HG02884 (cell line): Measurements from ENCODE around the gene PLXNB2.

Experiments used
- ATAC-seq: cut with Tn5 transposase; IDR thresholded peaks from one replicate; pipeline ENCODE4 v1.9.1; 2021; ENCODE audit warnings: mild to moderate bottlenecking, moderate library complexity; ENCODE audit not compliant: unreplicated experiment

PLXNB2 gene

DNA sequence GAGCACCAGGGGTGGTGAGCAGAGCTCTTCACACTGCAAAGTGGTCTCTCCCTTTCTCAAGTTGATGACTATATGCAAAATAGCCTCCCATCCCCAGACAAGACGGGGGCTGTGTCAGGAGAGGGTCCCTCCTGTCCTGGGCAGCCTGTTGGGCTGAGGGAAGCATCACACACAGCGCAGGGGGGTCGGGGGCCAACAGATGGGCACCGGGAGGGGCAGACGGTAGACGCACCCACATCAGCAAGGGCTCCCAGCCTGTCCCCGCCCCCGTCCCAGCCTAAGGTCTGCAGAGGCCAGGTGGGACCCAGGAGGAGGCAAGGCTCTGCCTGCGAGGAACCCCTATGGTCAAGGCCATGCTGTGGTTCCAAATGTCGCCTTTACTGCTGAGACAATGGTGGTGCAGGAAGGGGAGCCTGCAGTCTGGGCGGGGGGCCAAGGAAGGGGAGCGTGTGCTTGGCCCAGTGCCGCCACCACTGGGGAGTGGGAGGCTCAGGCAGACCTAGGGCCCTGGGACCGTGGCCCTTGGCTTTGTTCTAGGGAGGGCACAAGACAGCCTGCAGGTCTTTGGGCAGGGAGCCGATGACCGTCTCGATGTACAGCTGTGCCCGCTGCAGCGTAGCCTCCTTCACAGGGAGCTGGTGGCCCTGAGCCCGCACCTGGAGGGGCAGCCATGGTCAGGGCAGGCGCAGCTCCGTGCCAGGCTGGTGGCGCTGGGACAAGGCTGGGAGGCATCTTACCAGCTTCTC is 4.3 kb upstream of the PLXNB2 start:
- ATAC-seq: no peak

DNA sequence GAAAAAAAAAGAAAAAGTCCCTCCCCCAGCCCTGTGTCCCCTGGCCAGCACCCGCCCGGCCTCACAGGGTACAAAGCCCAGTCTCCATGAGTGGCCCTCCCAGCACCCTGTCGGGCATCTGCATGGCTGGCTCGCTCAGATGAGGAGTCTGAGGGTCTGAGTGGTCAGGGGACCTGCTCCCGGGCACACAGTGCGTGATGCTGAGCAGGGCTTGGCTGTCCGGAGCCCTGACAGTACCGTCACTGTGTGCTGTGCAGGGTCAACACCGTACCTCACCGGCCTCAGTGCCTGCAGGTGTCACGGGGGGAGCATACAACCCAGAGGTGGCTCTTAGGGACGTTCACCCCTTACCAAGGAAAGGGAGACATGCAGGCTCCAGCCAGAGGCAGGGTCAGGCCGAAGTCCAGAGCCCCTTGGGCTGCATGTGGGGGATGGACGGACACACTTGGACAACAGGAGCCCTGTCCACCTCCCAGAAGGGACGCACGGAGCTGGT is 3.6 kb upstream of the PLXNB2 start:
- no peak for ATAC-seq

DNA sequence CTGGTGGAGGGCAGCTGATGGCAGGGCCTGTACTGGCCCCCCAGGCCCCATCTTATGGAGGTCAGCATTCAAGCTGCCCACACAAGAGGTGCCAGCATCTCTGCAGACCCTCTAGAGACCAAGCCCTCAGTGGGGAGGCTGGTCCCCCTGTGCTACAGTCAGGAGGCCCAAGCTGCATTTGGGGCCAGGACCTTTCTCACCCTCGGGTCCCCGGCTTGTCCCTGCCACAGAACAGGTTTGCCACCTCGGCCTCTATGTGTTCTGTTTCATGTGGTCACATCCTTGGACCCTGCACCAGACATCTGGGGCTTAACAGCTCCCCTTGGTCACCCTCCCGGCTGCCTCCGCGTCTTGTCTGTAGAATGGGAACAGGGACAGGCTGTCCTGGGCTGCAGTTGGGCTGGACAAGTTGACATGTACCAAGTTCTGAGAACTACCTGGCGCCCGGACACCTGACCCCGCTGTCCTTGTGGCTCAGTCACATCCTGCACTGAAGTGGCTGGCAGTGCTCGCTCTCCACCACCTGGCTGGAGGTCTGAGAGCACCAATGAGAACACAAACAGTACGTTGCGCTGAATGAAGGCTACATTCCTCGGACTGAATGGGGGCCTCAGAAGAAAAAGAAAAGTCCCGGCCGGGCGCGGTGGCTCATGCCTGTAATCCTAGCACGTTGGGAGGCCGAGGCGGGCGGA is 2.7 kb upstream of the PLXNB2 start:
- ATAC-seq: no peak

DNA sequence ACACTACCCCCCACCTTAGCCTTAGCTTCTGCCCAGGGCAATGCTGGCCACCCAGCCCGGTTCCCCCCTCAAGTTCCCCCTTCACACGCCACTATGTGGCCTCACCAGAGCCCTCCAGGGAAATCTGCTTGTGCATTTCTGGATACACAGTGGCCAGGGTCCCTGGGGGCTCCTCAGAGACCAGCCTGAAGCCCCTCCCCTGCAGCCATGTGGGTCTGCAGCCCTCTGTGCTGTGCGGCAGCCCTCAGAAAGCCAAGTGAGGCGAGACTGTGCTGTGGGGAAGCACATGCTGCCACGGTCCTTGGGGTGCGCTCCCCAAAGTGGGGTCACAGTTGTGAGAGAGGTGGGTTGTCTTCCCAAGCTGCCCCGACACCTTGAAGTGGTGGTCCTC is 2.1 kb upstream of the PLXNB2 start:
- ATAC-seq: no peak

DNA sequence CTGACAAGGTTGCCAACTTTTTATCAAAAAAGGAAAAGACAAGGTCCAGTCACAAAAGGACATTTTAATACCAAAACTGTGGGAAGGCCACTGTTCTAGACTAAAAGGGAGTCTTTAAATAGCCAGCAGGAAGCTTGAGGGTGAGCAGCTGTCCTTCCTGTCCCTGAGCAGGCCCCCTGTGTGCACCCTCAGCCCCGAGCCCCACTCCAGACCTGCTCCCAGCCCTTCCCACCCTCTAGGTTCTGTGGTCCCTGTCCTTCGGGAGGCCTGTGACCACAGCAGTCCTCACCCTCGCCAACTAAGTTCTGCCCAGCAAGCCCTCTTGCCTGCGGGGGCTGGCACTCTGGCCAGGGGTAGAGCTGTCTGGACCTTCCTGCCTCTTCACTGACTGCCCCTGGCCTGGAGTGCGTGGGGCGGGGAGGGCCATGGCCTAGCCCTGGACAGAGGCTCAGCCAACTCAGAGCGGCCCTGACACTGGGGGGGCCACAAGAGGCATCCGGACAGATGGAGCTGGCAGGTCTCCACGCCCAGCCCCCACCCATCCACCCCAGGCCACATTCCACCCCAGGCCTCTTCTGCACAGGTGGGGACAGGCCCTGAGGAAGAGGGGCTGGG is 1.6 kb upstream of the PLXNB2 start:
- ATAC-seq: no peak

DNA sequence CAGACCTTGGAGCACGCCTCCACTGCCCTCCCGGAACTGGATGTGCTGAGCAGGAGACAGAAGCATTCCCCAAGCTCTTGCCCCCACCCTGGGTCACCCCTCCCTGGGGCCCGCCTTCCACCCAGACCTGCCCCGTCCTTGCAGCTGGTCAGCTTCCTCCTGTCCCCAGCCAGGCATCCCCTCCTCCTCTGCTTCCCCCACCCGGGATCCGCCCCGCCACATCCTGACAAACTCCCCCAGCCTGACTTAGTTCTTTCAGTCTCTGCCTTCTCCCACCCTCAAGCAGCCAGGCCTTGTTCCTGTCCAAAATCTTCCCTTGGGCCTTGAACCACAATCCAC is 1.1 kb upstream of the PLXNB2 start:
- ATAC-seq: no peak

DNA sequence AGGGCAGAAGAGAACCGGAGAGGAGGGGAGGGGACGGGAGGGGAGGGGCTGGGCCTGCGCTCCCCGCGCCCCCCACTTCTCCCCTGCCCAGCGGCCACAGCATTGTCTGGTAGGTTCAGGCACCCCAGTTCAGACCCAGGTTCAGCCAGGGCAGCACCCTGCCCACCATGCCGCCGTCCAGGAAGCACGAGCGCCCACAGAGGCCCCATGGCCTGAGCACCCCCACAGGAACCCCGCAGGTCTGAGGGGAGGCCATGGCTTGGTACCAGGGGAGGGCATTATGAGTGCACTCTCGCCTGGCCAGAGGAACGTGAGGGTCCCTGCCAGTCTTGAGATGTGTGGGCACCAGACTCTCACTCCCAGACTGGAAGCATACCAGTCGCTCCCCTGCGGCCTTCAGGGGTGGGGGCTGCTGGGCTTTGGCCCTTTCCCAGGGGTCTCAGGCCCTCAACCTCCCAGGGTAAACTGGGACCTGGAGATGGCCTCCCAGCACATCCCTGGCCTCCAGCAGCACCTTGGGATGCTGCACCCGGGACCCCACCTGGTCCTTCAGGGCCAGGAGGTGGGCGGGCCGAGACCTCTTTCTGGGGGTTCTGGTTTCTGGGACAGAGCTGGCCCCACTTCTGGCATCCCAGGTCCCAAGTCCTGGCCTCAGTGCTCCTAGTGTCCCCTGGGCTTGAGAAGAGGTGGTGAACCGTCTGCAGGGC is 597 bp upstream of the PLXNB2 start:
- ATAC-seq: no peak

DNA sequence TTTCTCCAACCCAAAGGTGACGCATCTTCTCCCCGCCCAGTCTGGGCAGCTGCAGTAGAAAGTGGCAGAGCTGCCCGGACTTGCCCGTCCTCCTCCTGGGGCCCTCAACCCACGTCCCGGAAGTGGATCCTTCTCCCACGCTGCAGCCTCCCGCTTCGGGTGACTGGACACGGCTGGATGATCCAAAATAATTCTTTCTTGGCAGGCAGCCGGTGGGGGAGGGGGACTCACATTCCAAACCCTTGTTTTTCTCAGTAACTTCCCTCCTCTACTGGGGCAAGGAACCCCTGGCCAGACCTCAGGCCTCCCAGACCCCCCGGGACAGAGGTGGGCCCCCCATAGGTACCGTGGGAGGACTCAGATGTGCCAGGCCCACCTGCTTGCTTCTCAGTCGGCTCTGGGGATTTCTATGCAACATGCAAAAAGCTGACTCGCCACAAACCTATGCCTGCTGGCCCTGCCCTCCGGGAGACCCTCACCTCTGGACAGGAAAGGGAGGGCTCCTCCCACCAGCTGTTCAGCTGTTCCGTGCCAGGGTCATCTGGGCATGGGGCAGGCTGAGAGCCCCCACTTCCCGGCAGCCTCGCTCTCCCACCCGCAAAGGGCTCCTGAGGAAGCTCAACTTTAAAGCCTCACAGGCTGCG is 1.4 kb downstream of the PLXNB2 start:
- no peak for ATAC-seq

DNA sequence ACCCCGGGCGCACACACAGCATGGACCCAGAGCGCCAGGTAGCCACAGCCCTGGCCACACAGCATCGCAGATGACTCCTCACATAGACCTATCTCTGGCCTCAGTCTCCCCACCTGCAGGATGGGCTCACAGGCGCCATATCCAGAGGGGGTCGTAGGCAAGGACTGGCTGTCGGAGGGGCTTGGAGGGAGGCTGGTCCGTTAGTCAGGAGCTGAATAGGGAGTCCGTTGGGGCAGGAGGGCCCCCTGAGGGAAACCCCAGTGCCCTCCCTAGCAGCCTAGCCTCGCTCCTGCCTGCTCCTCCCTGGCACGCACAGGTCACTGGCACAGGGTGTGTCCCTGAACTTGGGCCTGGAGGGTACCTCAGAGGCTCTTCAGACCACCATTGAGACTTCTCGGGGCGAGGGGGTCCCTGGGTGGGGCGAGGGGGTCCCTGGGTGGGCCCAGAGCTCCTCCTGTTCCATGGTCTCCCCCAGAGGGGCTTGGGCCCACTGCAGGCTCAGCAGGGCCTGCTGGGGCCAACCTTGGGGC is 2.0 kb downstream of the PLXNB2 start:
- ATAC-seq: no peak

DNA sequence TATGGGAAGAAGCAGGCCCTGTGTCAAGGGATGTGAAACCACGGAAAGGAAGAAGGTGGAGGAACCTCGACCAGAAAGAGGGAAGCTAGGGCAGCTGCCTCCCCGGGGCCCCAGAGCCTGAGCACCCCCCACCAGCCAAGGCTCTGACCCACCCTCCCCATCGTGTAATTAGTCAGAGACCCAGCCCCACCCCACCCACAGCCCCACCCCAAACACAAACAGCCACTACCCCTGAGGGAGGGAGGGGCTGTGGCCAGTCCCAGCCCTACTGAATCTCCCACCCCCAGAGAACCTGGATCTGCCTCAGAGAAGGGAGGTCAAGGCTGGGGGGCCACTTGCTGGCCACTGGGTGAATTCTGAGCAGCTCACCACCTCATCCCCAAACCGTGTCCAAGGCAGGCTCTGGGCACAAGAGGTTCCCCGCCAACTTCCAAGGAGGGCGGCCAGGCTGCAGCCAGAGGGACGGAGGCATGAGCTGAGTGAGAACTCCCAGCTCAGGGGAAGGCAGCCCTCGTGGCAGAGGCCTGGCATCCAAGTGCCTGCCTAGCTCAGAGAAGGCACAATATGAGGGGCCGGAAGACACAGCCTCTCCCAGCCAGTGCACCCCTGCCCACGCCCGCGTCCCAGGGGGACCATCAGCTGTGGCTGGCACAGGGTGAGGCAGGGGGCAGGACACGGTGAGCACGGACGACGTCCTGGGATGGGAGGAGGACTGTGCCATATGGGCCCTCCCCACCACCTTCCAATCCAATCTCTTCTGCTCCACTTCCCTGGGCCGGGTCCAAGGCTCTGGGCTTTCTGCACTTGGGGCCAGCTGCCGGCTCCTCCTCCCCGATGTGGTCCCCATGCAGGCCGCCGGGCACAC is 2.7 kb downstream of the PLXNB2 start:
- no peak for ATAC-seq

DNA sequence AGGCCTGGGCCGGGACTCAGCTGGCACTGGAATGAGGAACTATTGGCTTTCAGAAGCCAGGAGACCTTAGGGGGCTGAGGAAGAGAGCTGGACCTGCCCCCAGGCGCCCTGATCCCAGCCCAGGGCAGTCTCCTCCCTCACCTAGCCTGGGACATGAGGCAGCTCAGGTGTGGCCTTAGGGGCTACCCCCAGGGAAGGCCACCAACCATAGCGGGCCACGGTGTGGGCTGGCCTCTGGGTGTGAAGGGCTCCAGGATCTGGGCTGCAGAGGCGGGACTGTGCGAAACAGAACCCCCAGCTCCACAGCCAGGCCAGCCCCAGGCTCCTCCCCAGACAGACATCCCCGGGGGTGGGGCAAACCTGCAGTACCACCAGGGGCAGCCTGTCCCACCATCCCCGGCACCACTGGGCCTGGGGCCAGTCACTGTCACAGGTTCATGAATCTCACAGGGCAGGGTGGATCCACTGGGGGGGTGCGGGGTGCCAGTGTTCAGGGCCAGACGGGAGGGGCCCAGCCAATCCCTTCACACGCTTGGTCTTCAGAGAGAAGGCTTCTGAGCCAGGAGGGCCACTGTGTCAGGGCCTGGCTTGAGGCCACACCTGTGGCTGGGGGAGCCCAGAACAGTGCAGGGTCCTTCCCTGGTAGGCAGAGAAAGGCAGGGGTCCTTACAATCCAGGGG is 3.5 kb downstream of the PLXNB2 start:
- ATAC-seq: no peak

DNA sequence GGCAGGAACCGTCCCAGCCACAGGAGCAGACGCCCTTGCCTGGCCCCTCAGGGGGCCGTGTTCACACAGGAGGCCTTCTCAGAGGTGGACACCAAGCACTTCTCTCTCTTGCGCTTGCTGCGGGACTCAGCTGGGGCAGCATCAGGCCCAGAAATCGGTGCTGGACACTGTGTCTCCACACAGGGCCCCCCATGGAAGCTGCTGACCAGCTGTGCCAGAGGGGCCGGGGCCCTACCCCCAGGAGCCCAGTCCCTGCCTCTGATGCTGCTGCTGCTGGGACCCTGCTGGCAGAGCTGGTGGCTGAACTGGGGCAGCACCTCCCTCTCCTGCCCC is 4.0 kb downstream of the PLXNB2 start:
- no peak for ATAC-seq

DNA sequence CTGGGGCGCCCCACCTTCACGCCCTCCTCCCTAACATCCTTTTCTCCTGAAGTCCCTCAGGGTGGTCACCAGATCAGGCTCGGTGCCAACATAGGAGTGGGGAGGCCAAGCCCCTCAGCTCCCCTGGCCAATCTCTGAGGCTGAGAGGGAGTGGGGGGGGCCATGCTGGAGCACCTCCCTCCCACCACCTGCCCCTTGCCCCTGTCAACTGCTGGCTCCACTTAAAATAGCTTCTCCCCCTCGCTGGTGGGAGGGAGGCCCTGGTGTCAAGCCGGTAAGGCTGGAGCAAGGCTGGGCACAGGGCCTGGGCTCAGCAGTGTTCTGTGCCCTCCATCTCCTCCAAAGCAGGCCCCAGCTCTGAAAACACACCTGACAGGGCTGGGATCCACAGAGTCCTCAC is 4.9 kb downstream of the PLXNB2 start:
- no peak for ATAC-seq

DNA sequence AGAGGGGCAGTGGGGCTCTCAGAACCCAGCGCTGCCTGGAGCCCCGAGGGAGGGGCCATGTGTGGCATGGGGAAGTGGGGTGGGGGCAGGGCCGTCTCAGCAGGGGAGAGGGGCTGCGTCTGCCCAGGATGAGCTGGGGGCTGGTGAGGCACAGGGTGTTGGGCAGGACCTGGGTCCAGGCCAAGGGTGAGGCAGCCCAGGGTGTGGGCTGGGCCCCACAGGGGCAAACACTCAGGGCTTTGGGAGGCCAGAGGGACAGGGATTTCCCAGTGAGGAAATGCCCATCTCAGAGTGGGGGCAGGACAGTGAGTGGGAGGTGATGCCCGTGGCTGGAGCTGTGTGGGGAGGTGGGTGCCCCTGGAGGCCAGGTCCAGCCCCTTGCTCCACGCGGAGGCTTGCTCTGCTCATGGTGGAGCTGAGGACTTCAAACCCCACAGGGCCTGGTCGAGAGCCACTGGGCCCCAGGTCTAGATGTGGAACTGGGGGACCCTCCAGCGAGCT is 5.4 kb downstream of the PLXNB2 start:
- ATAC-seq: no peak

DNA sequence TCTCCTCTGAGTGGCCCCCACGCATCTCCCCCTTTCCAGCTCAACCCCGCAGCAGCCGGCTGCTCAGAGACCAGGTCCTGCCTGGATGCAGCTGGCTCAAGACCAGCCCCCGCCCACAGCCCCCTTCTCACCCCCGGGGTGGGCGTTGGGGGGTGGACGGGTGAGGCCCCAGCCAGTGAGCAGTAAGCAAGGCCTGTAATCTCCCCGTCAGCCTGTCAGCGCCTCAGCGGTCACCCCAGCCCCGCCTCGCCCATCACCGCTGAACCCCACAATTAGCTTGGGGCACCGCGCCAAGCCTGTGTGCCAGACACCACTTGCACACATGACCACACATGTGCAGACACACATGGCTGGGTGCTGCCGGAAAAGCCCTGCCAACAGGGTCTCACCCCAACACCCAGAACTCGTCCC is 5.9 kb downstream of the PLXNB2 start:
- no peak for ATAC-seq

DNA sequence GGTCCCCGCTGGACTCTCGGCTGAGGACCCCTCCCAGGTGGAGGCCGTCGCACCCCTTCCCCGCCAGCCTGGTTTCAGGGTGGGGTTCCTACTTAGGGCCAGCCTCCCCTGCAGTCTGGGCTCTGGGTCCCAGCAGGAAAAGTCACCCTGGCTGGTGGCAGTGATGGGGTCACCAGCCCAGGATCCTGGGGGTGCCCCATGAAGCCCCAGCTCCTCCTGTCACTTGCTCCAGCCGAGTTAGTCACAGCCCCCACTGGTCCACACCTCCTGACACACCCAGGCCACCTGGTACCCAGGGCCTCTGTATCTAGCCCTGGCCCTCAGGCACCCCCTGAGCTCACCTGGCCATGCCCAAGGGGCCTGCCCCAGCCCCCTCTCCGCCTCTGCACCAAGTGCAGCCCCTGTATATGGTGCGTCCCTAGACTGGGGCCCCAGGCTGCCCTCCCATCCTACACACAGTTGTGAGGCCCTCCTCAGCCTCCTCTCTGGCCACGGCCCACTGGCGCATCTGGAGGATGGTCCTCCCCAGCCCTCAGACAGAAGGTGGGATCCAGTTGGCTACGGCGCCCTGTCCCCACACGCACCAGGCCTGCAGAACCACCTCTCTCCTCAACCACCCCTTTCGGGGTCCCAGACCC is 6.7 kb downstream of the PLXNB2 start:
- no peak for ATAC-seq

DNA sequence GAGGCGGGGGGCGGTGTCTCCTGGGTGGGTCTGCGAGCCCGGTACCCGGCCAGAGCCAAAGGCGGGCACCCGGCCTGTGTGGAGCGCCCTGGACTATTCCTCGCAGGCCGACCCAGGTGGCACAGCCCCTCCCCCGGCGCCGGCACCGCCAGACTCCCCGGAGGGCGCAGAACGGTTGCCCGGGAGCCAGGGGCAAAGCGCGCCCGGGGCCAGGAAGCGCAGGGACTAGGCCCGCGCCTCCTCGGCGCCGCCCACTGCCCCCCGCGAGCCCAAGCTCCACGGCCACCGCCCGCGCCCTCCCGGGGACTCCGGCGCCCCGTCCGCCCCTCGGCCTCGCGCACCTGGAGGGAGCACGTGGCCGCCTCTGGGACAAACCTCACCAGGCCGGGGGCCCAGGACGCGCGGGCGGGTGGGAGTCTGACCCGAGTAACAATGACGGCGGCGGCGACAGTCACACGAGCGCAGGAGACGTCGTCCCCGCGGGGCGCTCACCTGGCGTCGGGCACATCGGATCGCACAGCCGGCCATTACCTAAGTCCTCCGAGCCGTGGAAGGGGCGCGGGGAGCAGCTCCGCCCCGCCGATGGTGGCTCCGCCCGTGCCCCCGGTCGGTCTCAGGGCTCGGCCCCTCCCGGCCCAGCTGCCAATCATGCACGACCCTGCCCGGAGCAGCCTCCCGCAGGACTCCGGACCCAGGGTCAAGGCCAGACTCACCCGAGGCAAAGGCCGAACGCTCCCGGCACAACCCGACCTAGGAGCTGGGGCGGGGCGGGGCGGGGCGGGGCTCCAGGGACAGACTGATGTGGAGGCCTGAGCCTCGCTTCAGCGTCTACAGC is 7.4 kb downstream of the PLXNB2 start:
- ATAC-seq: no peak
